ENCODE data around the gene COL23A1. TPM values are rescaled to one million over a fixed set of nuclear protein-coding genes. Genes with fewer than 3 reads are reported as not detected.
"Not testable (repeated sequence)": the region's sequence is repeated elsewhere in the genome, so short reads cannot be mapped to it uniquely, and the experiment has no call there.

The COL23A1 gene
- total RNA-seq, 4 donors from 2014 or later, result 2.5 to 3.4 (median 3.0) TPM

DNA sequence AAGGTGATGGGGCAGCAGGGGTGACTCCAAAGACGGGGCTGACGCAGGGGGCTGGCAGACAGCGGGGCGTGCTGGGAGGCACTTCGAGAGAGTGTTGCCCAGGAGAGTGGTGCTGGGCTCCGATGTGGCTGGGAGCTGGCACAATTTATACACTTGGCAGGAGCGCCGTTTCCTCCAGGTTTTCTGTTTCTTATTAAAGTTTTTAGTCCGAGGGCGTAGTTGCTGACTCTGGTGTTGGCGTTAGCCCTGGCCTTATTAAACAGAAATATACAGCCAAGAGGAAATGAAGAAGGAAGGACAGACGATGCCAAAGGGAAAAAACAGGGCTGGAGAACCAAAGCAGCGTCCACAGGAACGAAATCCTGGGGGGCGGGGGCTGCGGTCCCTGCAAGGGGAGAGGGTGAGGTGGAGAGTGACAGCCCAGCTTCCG is 218.0 kb downstream of the COL23A1 start:
- intact Hi-C loops (cut with DNase I; ENCODE audit: low total_unique reads), result no loop called here
- 13 to 18% methylated on average over 17 of the region's 17 CpGs for WGBS, 2 donors
- DNase-seq (ENCODE audit: low spot score in 2 of 2), result no peak
- no peak for TF ChIP-seq POLR2A (IDR thresholded peaks at IDR 0.05)
- TF ChIP-seq, protein P1, sequence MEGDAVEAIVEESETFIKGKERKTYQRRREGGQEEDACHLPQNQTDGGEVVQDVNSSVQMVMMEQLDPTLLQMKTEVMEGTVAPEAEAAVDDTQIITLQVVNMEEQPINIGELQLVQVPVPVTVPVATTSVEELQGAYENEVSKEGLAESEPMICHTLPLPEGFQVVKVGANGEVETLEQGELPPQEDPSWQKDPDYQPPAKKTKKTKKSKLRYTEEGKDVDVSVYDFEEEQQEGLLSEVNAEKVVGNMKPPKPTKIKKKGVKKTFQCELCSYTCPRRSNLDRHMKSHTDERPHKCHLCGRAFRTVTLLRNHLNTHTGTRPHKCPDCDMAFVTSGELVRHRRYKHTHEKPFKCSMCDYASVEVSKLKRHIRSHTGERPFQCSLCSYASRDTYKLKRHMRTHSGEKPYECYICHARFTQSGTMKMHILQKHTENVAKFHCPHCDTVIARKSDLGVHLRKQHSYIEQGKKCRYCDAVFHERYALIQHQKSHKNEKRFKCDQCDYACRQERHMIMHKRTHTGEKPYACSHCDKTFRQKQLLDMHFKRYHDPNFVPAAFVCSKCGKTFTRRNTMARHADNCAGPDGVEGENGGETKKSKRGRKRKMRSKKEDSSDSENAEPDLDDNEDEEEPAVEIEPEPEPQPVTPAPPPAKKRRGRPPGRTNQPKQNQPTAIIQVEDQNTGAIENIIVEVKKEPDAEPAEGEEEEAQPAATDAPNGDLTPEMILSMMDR (IDR thresholded peaks at IDR 0.05), result no peak
- H3K4me3 ChIP-seq (ENCODE audit: low read depth, poor library complexity, severe bottlenecking), result no peak overlapping the region

DNA sequence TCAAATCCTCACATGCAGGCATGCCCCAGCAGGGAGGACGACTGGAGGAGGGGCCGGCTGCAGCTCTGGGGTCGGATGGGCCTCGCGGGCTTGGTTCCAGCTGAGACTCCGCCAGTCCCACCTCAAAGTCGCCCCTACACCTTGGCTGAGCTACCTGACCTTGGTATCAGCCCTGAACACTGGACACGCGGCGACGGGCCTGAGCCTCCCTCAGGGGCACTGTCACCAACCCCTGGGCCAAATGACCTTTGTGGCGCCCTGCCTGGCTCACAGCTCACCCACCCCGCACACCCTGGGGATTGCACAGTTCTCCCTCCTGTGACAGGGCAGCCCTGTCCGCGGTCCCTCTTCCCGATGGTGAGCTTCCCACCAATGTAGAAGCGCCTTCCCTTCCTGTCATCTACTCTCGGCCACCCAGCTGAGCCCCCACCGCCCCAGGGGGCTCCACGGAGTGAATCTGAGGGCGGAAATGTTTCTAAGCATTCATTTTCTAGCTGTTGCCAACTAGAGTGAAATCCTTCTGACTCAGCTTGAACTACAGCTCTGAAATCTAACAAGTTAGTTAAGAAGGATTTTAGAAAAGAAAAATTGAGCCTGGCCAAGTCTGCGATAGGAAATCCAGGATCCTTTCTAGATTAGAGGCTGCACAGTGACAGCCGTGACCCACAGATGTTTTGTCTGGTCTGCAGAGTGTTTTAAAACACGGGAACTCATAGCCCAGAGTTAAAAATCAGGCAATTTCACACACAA is 218.7 kb downstream of the COL23A1 start:
- TF ChIP-seq POLR2A (IDR thresholded peaks at IDR 0.05), result no peak
- TF ChIP-seq, protein P1 (IDR thresholded peaks at IDR 0.05), result no peak
- no peak overlapping the region for H3K4me3 ChIP-seq (ENCODE audit: low read depth, poor library complexity, severe bottlenecking)
- intact Hi-C loops (cut with DNase I; ENCODE audit: low total_unique reads), result no loop called here

DNA sequence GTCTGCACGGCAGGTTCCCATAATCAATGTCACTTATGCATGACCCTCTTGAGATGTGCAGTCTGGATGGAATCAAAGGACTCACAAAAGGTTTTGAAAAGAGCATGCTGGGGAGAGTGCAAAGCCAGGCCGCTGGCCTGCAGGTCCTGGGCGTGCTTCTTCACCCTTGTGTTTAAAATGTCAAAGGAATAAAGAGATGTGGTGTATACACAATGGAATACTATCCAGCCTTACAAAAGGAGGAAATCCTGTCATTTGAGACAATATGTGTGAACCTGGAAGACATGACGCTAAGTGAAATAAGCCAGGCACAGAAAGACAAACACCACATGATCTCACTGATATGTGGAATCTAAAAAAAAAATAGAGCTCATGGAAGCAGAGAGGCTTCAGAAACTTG is 220.1 kb downstream of the COL23A1 start:
- H3K4me3 ChIP-seq (ENCODE audit: low read depth, poor library complexity, severe bottlenecking), result no peak overlapping the region
- TF ChIP-seq POLR2A (IDR thresholded peaks at IDR 0.05), result no peak
- TF ChIP-seq, protein P1 (IDR thresholded peaks at IDR 0.05), result no peak
- intact Hi-C loops (cut with DNase I; ENCODE audit: low total_unique reads), result no loop called here
- 87 to 92% methylated on average over 4 of the region's 4 CpGs for WGBS, 2 donors
- DNase-seq (ENCODE audit: low spot score in 2 of 2), result no peak

More for the DNA sequence above, 218.7 kb downstream of the COL23A1 start:
- 48 to 49% methylated on average over 24 of the region's 24 CpGs for WGBS, 2 donors
- no peak for DNase-seq (ENCODE audit: low spot score in 2 of 2)

DNA sequence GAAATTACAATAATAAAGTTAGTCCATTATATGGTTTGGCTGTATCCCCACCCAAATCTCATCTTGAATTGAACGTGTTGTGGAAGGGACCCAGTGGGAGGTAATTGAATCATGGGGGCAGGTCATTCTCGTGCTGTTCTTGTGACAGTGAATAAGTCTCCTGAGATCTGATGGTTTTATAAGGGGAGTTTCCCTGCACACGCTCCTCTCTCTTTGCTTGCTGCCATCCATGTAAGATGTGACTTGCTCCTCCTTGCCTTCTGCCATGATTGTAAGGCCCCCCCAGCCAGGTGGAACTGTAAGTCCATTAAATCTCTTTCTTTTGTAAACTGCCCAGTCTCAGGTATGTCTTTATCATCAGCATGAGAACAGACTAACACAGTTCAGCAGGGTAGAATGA is 220.7 kb downstream of the COL23A1 start:
- 90 to 98% methylated on average over 3 of the region's 3 CpGs for WGBS, 2 donors
- DNase-seq (ENCODE audit: low spot score in 2 of 2), result not testable (repeated sequence)

DNA sequence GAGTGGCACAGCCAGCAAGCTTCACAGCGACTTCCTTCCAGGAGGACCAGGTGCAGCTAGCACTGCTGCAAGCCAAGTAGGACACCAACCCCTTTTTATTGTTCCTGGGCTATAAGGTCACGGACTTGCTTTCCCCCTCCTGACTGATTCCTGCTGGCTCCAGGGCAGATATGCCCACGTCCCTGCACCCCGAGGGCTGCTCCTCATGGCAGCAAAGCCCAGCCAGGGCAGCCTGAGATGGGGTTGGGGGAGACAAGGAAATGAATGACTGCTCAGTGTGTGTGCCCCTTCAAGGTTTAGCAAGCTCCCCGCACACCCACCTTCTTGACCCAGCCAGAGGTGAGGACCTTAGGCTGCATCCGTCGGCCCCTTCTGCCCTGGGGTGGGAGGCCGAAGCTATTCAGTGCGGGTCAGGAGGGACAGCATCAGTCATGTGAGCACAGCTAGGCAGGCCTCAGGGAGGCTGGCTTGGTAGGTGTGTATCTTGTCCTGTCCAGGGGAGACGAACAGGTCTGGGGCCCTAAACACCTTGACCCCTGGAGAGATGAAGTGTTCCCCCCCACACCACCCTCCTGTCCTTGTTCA is 221.4 kb downstream of the COL23A1 start:
- no peak for DNase-seq (ENCODE audit: low spot score in 2 of 2)
- no peak overlapping the region for H3K4me3 ChIP-seq (ENCODE audit: low read depth, poor library complexity, severe bottlenecking)
- intact Hi-C loops (cut with DNase I; ENCODE audit: low total_unique reads), result no loop called here
- WGBS, 2 donors, result 97 to 100% methylated on average over 9 to 10 of the region's 10 CpGs
- TF ChIP-seq POLR2A (IDR thresholded peaks at IDR 0.05), result no peak
- TF ChIP-seq, protein P1 (IDR thresholded peaks at IDR 0.05), result no peak

More for the DNA sequence above, 220.7 kb downstream of the COL23A1 start:
- H3K4me3 ChIP-seq (ENCODE audit: low read depth, poor library complexity, severe bottlenecking); intact Hi-C loops (cut with DNase I; ENCODE audit: low total_unique reads): not testable (repeated sequence)

DNA sequence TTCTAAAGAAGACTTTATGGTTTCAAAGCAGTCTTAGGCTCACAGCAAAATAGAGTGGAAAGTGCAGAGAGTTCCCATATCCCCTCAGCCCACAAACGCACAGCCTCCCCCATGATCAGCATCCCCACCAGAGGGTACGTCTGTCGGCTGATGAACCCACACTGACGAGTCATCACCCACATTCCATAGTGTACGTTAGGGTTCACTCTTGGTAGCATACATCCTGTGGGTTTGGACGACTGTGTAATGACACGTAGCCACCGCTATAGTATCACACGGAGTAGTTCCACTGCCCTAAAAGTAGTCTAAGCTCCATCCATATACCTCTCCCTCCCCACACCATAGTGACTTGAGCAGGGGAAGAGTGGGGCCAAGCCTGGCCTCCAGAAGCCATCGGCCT is 221.9 kb downstream of the COL23A1 start:
- WGBS, 2 donors, result 69 to 86% methylated on average over 10 of the region's 10 CpGs
- intact Hi-C loops (cut with DNase I; ENCODE audit: low total_unique reads), result no loop called here
- no peak overlapping the region for H3K4me3 ChIP-seq (ENCODE audit: low read depth, poor library complexity, severe bottlenecking)
- DNase-seq (ENCODE audit: low spot score in 2 of 2), result no peak
- no peak for TF ChIP-seq POLR2A (IDR thresholded peaks at IDR 0.05)
- TF ChIP-seq, protein P1 (IDR thresholded peaks at IDR 0.05), result no peak

Data from lower leg skin (tissue), 4 donors.